Hippocampal formation (tissue), 2 donors: ENCODE data around the gene NRARP.
A peak's percentile ranks its signal among the peaks of the same experiment; 100 is the strongest.
"Not testable (repeated sequence)": the region's sequence is repeated elsewhere in the genome, so short reads cannot be mapped to it uniquely, and the experiment has no call there.

Experiments
- DNase-seq, 2 donors: peaks; one replicate each; lab custom pipeline; 2025; lab: John Stamatoyannopoulos, UW

The NRARP gene, protein sequence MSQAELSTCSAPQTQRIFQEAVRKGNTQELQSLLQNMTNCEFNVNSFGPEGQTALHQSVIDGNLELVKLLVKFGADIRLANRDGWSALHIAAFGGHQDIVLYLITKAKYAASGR

DNA sequence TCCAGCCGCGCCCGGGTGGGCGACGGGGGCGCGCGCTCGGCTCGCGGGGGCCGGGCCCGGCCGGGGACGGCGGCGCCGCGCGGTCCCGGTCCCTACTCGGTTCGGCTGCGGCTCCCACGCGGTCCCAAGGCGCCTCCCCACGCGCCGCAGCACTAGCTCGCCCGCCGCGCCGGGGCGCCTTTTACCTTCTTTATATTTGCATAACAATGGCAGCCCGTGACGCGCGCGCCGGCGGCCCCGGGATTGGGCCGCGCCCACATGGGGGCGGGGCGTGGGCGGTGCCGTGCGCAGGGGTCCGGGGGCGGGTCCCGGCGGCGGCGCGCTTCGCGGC is at the start of gene NRARP:
Gene NRARP, minus strand, starts transcription at position 154 of the 331 bp plus-strand sequence. CDS start 343 bp downstream, outside the sequence.
- peak; percentile 76 to 86 for DNase-seq

DNA sequence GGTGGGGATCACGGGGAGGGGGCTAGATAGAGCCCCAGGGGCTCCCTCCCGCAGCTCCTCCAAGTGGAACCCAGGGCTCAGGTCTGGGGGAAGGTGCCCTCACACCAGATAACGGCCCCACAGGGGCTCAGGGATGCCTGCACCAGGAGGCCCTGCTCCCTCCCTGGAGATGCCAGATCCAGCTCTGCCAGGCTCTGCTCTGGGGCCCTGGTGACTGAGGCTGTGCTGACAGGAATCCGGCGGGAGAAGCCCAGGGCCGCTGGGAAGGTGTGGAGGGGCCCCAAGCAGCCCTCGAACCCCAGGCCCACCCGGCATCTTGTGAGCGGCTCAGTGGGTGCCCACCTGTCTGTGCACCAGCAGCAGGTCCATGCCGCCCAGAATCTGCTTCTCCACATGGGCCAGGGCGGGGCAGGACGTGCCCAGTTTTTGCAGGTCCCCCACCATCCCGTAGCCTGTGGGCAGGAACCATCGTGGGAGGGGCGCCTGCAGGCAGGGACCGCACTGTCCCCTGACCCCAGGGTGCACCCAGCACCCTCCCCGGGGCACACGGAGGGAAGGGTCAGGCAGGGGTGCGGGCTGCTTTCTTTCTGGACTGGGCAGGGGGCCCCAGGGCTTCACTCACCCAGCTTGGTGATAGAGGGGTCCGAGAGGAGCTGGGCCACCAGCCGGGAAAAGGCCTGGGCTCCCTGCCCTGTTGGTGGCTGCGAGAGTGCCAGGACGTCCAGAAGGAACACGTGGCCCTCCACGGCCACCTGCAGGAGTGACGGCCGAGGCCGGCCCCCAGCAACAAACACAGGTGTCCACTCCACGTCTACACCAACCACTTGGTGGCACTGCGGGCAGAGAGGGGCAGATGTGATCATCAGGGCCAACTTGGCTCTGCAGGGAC is 48.9 kb upstream of the NRARP start:
- no peak for DNase-seq

DNA sequence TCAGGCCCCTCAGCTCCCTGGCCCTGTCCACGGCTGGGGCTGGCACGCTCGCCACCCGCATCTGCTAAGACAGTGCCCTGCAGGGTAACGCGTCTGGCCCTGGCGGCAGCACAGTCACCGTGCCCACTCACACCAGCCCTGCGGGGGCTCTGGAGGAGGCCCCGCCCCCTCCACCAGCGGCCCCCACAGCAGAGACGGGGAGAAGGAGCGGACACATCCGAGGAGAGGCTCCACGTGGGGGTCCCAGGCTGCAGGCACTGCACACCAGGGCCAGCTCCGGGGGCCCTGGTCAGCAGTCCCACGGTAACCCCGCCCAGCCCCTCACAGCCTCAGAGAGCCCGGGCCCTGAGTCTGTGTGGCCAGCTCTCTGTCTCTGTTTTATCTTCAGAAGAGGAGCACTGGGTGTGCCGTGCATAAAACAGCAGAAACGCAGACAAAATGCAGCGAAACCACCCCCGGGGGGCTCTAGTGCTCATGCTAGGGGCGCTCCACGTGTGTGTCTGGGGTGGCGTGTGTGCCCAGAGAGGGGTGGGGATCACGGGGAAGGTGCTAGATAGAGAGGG is 47.5 kb upstream of the NRARP start:
- DNase-seq, result no peak

DNA sequence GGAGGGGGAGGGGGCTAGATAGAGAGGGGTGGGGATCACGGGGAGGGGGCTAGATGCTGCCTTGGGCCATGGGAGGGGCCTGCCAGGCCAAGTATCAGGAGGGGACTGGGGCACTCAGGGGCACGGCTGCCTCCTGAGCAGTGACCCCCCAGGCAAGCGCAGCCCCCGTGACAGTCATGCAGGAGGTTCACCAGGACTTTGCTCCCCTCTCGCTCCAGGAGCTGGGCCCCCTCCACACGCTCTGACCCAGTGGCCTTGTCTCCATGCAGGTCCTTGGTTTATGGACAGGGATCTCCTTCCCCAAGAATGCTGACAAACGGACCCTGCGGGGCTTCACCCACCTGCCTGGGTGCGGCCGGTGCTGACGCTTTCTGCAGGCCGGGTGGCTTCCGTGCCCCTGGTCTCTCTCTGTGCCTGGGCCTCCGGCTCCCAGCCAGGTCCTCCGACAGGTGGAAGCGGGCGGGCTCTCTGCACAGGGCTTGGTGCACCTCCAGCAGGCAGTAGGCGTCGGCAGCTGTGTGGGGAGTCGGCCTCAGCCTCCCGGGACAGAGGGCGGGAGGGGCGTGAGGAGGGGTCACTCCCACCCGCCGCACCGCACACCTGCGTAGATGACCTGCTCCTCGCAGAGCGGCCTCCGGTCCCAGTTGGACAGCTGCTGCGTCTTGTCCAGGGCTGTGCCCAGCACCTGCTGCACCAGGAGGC is 46.8 kb upstream of the NRARP start:
- DNase-seq, result no peak

DNA sequence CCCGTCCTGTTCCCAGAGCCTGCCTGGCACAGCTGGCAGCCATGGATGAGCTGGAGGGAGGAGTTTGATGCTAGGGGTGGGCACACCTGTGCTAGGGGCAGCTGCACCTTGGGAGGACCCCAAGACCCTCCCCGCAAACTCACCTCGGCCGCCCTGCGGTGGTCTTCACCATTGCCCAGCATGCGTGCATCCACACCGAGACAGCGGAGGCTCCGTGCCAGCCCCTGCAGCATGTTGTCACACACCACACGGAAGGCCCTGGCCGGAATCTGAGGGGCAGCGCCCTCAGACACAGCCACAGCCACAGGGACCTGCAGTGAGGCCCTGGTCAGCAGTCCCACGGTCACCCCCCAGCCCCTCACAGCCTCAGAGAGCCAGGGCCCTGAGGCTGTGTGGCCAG is 45.9 kb upstream of the NRARP start:
- DNase-seq, result no peak

DNA sequence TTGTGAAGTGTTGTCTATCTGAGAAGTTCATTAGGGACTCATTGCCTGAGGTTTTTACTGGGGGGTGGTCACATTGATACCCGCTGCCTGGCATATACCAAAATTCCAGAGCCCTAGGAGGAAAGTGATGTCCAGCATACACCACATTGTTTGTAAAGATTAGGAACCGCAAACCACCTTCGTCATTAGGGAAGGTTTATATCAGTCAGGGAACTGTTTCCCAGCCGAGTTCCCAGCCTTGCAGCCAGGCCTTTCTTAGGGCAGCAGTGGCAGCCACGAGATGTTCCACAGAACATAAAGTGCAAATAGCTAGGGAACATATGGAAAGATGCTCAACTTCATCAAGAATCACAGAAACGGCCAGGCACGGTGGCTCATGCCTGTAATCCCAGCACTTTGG is 40.4 kb upstream of the NRARP start:
- DNase-seq, result no peak

DNA sequence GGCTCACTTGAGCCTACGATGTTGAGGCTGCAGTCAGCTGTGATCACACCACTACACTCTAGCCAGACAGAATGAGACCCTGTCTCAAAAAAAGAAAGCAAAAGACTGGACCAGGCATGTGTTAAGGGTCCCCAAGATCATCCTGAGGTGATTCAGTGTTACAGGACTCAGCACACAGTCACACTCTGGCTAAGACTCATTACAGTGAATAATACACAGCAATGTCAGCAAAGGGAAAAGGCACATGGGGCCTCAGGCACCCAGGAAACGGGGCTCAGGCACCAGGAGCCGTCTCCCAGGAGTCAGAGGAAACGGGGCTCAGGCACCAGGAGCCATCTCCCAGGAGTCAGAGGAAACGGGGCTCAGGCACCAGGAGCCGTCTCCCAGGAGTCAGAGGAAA is 39.2 kb upstream of the NRARP start:
- DNase-seq, result no peak

DNA sequence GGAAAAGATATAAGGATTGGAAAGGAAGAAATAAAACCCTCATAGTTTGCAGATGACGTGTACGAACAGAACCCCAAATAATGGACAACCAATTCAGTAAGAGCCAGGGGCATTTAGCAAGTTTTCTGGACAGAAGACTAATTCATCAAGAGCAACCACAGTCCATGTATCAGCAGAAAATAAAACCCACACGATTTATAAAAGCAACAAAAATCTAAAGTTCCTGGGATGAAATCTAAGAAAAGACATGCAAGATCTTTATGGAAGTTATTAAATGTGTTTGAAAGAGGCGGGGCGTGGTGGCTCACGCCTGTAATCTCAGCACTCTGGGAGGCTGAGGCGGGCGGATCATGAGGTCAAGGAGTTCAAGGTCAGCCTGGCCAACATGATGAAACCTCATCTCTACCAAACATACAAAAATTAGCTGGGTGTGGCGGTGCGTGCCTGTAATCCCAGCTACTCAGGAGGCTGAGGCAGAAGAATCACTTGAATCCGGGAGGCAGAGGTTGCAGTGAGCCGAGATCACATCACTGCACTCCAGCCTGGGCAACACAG is 37.9 kb upstream of the NRARP start:
- DNase-seq, result not testable (repeated sequence)

DNA sequence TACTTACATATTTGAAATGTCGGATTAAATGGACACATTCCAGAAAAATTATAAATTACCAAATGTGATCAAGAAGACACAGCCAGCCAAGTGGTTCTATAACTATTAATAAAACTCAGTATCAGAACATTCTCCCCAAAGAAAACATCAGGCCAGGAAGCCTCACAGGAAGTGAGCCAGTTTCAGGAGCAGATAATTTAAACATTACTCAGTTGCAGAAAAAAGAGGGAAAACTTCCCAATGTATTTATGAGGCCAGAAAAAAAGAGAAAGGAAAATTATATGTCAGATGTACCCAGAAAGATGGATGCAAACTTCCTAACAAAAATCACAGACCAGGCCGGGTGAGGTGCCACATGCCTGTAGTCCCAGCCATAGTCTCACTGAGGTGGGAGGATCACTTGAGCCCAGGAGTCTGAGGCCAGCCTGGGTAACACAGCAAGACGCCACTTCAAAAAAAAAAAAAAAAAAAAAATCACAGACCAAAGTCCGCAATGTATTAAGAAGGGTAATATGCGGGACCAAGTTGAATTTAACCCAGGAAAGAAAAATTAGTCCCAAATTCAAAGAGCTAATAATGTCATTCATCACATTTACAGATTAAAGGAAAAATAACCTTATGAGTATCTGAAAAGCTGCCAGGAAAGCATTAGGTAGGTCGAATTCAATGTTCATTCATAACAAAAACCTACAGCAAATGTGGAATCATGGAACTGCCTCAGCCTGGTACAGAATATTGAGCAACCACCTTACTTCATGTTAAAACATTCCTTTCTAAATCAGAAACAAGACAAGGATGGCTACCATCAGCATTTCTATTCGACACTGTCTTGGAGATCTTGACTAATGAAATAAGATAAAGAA is 37.2 kb upstream of the NRARP start:
- no peak for DNase-seq

DNA sequence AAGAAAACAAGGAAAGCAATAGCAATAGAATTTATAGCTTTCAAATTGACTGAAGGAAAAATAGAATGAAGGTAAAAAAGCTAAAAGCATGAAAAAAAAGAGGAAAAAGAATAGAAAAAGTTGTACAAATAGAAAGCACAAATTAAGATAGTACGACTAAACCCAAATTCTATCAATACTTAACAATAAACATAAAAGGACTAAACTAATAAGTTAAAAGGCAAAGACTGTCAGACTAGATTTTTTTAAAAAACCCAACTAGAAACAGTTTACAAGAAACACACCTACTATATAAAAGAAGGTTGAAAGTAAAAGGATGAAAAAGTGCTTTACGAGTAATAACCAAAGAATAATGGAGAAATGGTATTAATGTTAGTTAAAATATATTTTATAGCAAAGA is 34.7 kb upstream of the NRARP start:
- no peak for DNase-seq

DNA sequence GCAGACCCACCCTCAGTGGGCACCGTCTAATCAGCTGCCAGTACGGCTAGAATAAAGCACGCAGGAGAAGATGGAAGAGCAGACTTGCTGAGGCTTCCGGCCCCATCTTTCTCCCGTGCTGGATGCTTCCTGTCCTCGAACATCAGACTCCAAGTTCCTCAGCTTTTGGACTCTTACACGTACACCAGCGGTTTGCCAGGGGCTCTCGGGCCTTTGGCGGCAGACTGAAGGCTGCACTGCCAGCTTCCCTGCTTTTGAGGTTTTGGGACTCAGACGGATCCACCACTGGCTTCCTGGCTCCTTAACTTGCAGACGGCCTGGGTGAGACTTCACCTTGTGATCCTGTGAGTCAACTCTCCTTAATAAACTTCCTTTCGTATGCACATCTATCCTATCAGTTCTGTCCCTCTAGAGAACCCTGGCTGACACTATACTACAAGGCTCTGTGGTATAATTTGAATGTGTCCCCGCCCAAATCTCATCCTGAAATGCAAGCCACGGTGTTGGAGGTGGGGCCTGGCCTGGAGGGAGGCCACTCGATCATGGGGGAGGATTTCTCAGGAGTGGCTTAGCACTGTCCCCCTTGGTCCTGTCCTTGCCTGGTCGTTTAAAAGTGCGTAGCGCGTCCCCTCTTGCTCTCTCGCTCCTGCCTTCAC is 31.1 kb upstream of the NRARP start:
- DNase-seq, result no peak

DNA sequence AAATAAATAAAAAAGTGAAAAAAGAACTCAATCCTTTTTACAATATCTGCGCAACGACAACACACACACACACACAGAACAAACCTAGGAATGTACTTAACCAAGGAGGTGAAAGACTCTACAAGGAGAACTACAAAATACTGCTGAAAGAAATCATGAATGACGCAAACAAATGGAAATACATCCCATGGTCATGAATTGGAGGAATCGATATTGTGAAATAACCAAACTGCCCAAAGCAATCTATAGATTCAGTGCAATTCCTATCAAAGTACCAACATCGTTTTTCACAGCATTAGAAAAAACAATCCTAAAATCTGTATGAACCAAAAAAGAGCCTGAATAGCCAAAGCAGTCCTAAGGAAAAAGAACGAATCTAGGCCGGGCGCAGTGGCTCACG is 29.9 kb upstream of the NRARP start:
- DNase-seq, result no peak

DNA sequence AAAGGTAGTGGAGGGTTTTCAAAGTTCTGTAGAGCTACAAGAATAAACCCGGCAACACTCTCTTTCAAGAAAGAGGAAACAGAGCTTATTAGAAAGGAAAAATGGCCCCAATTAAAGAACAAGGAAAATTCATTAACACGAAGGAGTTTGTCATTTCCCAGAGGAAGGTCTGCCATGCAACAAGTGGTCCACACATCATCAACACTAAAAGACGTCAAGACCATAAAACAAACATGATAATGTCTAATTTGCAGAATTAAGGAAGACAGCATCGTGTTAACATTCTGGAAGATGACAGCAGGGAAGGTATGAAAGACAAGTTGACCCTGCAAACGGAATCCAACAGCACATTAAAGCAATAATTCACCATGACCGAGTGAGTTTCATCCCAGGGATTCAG is 28.6 kb upstream of the NRARP start:
- no peak for DNase-seq

DNA sequence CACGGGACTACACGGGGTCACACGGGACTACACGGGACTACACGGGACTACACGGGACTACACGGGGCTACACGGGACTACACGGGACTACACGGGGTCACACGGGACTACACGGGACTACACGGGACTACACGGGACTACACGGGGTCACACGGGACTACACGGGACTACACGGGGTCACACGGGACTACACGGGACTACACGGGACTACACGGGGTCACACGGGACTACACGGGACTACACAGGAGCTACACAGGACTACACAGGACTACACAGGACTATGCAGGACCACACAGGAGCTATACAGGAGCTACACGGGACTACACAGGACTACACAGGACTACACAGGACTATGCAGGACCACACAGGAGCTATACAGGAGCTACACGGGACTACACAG is 27.5 kb upstream of the NRARP start:
- DNase-seq, result not testable (repeated sequence)

DNA sequence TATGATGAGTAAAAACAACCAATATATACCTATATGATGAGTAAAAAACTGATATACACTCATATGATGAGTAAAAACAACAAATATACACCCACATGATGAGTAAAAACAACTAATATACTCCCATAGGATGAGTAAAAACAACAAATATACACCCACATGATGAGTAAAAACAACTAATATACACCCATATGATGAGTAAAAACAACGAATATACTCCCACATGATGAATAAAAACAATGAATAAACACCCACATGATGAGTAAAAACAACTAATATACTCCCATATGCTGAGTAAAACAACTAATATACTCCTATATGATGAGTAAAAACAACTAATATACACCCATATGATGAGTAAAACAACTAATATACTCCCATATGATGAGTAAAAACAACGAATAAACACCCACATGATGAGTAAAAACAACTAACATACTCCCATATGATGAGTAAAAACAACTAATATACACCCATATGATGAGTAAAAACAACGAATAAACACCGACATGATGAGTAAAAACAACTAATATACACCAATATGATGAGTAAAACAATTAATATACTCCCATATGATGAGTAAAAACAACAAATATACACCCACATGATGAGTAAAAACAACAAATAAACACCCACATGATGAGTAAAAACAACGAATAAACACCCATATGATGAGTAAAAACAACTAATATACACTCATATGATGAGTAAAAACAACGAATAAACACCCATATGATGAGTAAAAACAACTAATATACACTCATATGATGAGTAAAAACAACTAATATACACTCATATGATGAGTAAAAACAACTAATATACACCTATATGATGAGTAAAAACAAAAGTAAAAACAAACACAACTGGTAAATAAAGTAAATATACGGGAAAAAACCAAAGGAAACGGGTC is 25.8 kb upstream of the NRARP start:
- not testable (repeated sequence) for DNase-seq

DNA sequence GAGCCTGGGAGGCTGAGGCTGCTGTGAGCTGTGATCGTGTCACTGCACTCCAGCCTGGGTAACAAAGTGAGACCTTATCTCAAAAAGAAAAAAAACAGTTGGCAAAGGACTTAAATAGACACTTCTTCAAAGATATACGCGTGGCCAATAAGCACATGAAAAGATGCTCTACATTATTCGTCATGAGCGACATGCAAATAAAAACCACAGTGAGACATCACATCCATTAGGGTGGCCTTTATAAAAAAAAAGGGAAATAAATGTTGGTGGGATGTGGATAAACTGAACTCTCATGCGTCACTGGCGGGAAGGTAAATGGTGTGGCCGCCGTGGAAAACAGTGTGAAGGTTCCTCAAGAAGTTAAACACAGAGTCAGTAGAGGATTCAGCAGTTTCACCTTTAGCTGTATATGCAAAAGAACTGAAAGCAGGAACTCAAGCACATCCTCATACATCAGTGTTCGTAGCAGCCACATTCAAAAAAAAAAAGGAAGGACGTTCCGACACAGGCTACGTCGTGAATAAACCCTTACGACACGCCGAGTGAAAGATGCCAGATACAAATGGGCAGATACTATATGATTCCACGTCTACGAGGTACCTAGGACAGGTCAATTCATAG is 24.5 kb upstream of the NRARP start:
- DNase-seq, result no peak

DNA sequence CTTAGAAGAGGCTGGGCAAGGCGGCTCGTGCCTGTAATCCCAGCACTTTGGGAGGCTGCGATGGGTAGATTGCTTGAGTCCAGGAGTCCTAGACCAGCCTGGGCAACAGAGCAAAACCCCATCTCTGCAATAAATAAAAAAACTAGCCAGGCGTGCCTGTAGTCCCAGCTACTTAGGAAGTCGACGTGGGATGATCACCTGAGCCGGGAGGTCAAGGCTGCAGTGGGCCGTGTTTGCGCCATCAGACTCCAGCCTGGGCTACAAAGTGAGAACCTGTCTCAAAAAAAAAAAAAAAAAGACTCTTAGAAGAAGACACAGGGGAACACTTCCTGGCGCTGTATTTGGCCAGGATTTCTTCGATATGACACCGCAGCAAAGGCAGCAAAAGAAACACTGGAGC is 23.7 kb upstream of the NRARP start:
- DNase-seq, result no peak

DNA sequence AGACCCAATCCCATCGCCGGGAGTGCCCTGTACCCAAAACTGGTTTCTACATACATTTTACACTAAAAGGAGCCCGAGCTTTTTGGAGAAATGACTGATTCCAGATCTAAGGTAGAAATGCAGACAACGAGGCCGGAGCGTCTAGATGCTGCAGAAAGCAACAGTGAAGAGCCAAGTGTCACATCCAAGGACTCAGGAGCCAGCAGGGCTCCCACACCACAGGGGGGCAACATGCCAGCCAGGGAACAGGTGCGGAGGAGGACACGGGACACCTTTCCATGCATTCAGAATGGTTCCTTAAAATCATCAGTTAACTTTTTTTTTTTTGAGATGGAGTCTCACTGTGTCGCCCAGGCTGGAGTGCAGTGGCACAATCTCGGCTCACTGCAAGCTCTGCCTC is 23.1 kb upstream of the NRARP start:
- no peak for DNase-seq

DNA sequence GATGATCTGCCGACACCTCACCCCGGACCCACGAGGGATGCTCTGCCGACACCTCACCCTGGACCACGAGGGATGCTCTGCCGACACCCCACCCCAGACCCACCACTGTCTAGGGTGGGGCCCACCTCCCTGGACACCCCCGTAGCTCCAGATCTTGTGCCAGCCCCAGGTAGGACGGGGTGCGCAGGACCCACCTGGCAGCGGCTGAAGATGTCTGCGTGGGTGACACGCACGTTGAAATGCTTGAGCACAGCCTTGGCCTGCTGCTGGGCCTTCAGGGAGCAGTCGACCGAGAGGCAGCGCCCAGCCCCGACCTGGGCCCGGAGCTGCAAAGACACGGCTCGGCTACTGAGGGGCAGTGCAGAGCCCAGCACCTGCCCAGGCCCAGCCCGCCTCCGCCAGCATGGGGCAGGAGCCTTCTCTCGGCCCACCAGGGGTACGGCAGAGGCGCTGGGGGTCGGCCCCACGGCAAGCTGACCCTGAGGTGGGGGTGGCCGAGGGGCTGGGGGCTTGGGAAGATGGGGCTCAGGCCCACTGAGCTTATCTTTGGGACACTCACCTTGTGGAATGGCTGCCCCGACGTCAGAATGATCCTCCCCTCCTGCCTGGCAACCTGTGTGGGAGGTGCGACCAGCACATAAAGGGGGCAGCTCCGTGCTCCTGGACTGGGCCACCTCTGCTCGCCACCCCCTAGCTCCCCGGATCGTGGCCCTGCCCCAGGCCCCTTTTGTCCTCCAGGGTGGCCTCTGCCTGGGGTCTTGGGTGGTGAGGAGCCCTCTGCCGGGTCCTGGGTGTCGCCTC is 21.7 kb upstream of the NRARP start:
- DNase-seq, result no peak
